ENCODE data around the gene OSBPL10. TPM values are rescaled to one million over a fixed set of nuclear protein-coding genes. Genes with fewer than 3 reads are reported as not detected.

Gene OSBPL10
- total RNA-seq, 4 donors from 2014 or later = 20.4 to 44.4 (median 30.2) TPM

DNA sequence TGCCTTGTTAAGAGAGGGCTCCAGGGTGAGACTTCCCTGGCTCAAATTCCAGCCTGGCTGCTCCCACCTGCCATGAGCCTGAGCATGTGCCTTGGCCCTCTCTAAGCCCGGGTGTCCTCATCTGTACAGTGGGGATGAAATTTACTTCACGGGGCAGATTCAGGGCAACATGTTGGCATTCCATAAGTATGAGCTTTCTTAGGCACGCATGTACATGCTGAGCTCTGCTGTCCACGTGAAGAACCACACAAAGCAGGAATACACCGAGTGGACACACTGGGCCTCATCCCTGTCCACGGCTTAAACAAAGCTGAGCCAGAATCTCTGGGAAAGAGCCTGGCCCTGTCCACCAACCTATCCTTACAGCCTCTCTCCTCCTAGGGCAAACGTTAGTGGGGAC is 167.4 kb downstream of the OSBPL10 start:
- DNase-seq (ENCODE audit: low spot score in 2 of 2) = no peak
- no peak overlapping the region for H3K4me3 ChIP-seq (ENCODE audit: low read depth, poor library complexity, severe bottlenecking)
- TF ChIP-seq, protein P1, sequence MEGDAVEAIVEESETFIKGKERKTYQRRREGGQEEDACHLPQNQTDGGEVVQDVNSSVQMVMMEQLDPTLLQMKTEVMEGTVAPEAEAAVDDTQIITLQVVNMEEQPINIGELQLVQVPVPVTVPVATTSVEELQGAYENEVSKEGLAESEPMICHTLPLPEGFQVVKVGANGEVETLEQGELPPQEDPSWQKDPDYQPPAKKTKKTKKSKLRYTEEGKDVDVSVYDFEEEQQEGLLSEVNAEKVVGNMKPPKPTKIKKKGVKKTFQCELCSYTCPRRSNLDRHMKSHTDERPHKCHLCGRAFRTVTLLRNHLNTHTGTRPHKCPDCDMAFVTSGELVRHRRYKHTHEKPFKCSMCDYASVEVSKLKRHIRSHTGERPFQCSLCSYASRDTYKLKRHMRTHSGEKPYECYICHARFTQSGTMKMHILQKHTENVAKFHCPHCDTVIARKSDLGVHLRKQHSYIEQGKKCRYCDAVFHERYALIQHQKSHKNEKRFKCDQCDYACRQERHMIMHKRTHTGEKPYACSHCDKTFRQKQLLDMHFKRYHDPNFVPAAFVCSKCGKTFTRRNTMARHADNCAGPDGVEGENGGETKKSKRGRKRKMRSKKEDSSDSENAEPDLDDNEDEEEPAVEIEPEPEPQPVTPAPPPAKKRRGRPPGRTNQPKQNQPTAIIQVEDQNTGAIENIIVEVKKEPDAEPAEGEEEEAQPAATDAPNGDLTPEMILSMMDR (IDR thresholded peaks at IDR 0.05) = no peak
- TF ChIP-seq POLR2A (IDR thresholded peaks at IDR 0.05) = no peak
- intact Hi-C loops (cut with DNase I; ENCODE audit: low total_unique reads) = no loop called here
- 88 to 89% methylated on average over 7 of the region's 7 CpGs for WGBS, 2 donors

DNA sequence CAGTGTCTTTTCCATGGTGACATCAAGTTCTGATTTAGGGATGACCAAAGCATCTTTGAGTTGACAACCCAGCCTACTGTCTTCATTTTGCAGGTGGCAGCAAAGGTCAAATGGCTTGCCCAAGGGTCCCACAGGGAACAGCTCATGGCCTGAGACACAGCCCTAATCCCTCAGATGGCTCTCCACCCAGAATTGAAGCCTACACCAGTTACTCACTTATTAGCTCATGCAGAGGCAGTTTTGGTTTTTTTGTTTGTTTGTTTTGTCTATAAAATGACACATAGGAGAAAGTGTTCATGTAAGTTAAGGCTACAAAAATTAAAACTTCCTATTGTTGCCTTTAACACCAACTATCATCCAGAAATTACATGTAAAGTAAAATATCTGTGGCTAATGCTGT is 167.9 kb downstream of the OSBPL10 start:
- DNase-seq (ENCODE audit: low spot score in 2 of 2) = no peak
- H3K4me3 ChIP-seq (ENCODE audit: low read depth, poor library complexity, severe bottlenecking) = no peak overlapping the region
- TF ChIP-seq POLR2A (IDR thresholded peaks at IDR 0.05) = no peak
- TF ChIP-seq, protein P1 (IDR thresholded peaks at IDR 0.05) = no peak
- intact Hi-C loops (cut with DNase I; ENCODE audit: low total_unique reads) = no loop called here

DNA sequence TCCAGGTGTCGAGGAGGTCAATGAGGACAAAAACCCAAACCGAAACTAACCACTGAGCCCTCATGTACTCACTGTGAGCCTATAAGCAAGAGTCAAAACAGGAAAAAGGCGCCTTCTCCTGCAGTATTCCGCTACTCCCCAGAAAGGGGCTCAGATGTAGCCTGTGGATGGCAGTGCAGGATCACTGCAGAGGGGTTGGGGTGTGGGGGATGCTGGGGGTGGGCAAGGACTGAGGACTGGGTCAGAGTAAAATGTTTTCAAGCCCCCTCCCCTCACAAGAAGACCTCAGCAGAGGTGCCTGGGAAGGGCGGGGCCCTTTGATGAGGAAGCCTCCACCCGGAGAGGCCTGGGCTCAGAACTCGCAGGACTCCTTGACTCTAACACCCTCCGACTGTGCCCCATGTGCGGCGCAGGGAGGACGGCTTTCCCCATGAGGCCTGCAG is 170.1 kb downstream of the OSBPL10 start:
- intact Hi-C loops (cut with DNase I; ENCODE audit: low total_unique reads) = no loop called here
- H3K4me3 ChIP-seq (ENCODE audit: low read depth, poor library complexity, severe bottlenecking) = no peak overlapping the region
- 94 to 95% methylated on average over 11 of the region's 11 CpGs for WGBS, 2 donors
- TF ChIP-seq, protein P1 (IDR thresholded peaks at IDR 0.05) = no peak
- TF ChIP-seq POLR2A (IDR thresholded peaks at IDR 0.05) = no peak
- DNase-seq (ENCODE audit: low spot score in 2 of 2) = no peak

DNA sequence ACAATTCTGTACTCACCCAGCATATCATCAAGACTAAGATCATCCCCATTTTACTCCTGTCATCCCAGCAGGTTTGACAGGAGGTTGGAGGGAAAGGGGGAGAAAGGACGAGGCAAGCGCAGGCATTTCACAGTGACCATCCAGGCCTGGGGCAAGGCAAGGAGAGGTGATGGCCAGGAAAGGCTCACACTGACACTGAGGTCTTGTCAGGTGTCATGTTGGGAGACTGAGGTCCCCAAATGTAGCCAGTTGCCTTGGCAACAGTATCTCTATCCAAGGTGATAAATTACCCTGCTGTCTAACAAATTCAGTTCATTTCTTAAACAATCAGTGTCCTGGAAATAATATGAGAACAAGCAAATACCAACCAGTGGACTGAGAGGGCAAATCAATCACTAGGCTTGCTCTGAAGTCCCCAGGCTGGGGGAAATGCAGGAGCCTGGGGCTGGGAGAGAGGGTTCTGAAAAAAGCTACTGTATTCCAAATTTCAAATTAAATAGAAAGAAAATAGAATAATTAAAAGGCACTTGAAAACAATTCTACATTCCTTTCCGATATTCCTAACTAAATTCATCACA is 172.8 kb downstream of the OSBPL10 start:
- intact Hi-C loops (cut with DNase I; ENCODE audit: low total_unique reads) = no loop called here
- no peak for DNase-seq (ENCODE audit: low spot score in 2 of 2)

DNA sequence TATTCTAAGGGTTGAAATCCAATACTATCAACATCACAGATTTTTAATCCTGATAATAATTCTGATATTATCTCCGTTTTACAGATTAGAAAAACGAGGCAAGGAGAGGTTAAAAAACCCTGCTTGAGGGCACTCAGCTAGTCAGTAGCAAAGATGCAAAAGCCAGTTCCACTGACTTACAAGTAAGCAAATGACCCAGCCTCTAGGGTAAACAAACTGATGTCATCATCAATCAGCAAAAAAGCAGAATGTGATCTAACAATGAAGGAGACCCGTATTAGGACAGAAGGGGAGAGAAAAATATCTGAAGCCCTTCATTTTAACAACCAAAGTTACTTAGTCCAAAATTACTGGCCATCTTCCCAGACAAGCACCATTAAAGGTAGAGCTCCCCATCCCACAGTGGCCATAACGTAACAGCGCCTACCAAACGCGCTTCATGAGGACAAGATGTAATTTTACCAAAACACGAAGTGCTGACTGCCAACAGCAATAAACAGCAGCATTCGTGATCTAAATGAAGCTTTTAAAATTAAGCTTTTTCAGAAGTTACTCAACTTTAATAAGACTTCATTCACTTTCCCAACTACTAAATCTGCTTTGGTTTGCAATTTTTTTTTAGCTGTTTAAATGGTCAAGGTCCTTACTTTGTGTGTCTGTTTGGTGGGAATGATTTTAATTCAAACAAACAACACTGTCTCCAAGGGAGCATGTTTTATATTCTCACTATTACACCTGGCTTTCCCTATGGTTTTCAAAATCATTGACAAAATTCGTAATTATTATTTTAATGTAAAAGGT is 176.6 kb downstream of the OSBPL10 start:
- intact Hi-C loops (cut with DNase I; ENCODE audit: low total_unique reads) = no loop called here
- DNase-seq (ENCODE audit: low spot score in 2 of 2) = no peak
- no peak for TF ChIP-seq POLR2A (IDR thresholded peaks at IDR 0.05)
- TF ChIP-seq, protein P1 (IDR thresholded peaks at IDR 0.05) = no peak
- no peak overlapping the region for H3K4me3 ChIP-seq (ENCODE audit: low read depth, poor library complexity, severe bottlenecking)
- 71 to 72% methylated on average over 10 of the region's 10 CpGs for WGBS, 2 donors

More for the DNA sequence above, 172.8 kb downstream of the OSBPL10 start:
- no peak overlapping the region for H3K4me3 ChIP-seq (ENCODE audit: low read depth, poor library complexity, severe bottlenecking)
- TF ChIP-seq POLR2A (IDR thresholded peaks at IDR 0.05) = no peak
- TF ChIP-seq, protein P1 (IDR thresholded peaks at IDR 0.05) = no peak
- WGBS, 2 donors = 90 to 94% methylated on average over 3 of the region's 3 CpGs

Data from lower leg skin (tissue), 4 donors.